Panc1 (cell line): ENCODE measurements around the gene XRCC4. TPM values are rescaled to one million over a fixed set of nuclear protein-coding genes. Genes with fewer than 3 reads are reported as not detected.

Source experiments
- ATAC-seq: fragments of 200-7000 bp; cut with Tn5 transposase; 2 replicates; pipeline ENCODE4 v1.9.1; 2020; ENCODE audit warnings: mild to moderate bottlenecking, moderate library complexity
- BruUV-seq: library from RNA; stranded (reverse); fragments of 400-500 nt; replicated peaks from 2 replicates; lab custom pipeline; 2021; lab: Mats Ljungman, UMichigan
- CTCF ChIA-PET: fragments of 300-600 bp; sonication (Branson Sonifier 250); formaldehyde crosslinking; loops from one replicate; lab custom pipeline; 2022; ENCODE audit warnings: antibody characterized with exemption; lab: Charles Lee
- POLR2A ChIA-PET: fragments of 300-600 bp; sonication (Branson Sonifier 250); formaldehyde crosslinking; loops from one replicate; lab custom pipeline; 2022; ENCODE audit warnings: antibody characterized with exemption; lab: Charles Lee
- DNase-seq: peaks from one replicate; pipeline ENCODE4 v3.0.0-alpha.2; 2010; ENCODE audit warnings: low read depth, low spot score
- H3K27ac ChIP-seq: 2 replicates; pipeline ENCODE4 v1.5.1; 2011; ENCODE audit warnings: mild to moderate bottlenecking, low read length, inconsistent platforms
- H3K27me3 ChIP-seq: fragments of 200-500 bp; sonication (Bioruptor generic); 2 replicates; pipeline ENCODE4 v1.6.0; 2014; ENCODE audit warnings: low read length, inconsistent platforms; ENCODE audit not compliant: control insufficient read depth, insufficient read depth
- H3K36me3 ChIP-seq: fragments of 200-500 bp; sonication (Bioruptor generic); 2 replicates; pipeline ENCODE4 v1.5.1; 2014; ENCODE audit warnings: inconsistent platforms, mild to moderate bottlenecking, low read length, moderate library complexity; ENCODE audit not compliant: control insufficient read depth, insufficient read depth
- H3K4me1 ChIP-seq: 2 replicates; pipeline ENCODE4 v1.5.1; 2011; ENCODE audit warnings: inconsistent platforms, mild to moderate bottlenecking, low read length, moderate library complexity; ENCODE audit not compliant: control insufficient read depth, insufficient read depth
- H3K4me3 ChIP-seq, 2 experiments: 2 replicates each; pipeline ENCODE4 v1.5.1; 2011 to 2012; ENCODE audit warnings: low read depth in 2 of 2, low read length in 2 of 2, mild to moderate bottlenecking in 2 of 2, inconsistent platforms in 1 of 2, moderate library complexity in 1 of 2
- H3K9me3 ChIP-seq: fragments of 200-500 bp; sonication (Bioruptor generic); 2 replicates; pipeline ENCODE4 v1.5.1; 2014; ENCODE audit warnings: low read depth, mild to moderate bottlenecking, inconsistent platforms, low read length, moderate library complexity; ENCODE audit not compliant: control insufficient read depth, insufficient read depth
- CTCF ChIP-seq: fragments of 450-650 bp; IDR thresholded peaks from 2 replicates; pipeline ENCODE4 v1.5.1; 2017; ENCODE audit warnings: mild to moderate bottlenecking
- POLR2AphosphoS5 ChIP-seq: IDR thresholded peaks from 2 replicates; pipeline ENCODE4 v1.6.1; 2012; ENCODE audit warnings: mild to moderate bottlenecking, low read depth, low read length, moderate library complexity
- REST ChIP-seq, 2 experiments: IDR thresholded peaks; 2 replicates each; pipeline ENCODE4 v1.6.1; 2011 to 2012; ENCODE audit warnings: low read depth in 2 of 2, control low read depth in 1 of 2, low read length in 1 of 2, mild to moderate bottlenecking in 1 of 2, moderate library complexity in 1 of 2; ENCODE audit not compliant: insufficient read depth in 1 of 2
- SIN3A ChIP-seq: IDR thresholded peaks from 2 replicates; pipeline ENCODE4 v1.6.1; 2012; ENCODE audit warnings: low read depth, mild to moderate bottlenecking, low read length, moderate library complexity, borderline replicate concordance; ENCODE audit not compliant: insufficient read depth
- TCF7L2 ChIP-seq: IDR thresholded peaks from 2 replicates; pipeline ENCODE4 v1.6.1; 2011; ENCODE audit warnings: mild to moderate bottlenecking, low read depth, low read length, inconsistent platforms
- in situ Hi-C: cut with HindIII; loops from 2 replicates; pipeline ENCODE4 v1.10.0; 2016; ENCODE audit warnings: low sequenced_read_pairs, low pct_unique_long_range_greater_than_20kb
- intact Hi-C: fragments of 100-400 bp; cut with micrococcal nuclease; formaldehyde crosslinking; loops from one replicate; pipeline ENCODE4 v1.10.0; 2022; ENCODE audit not compliant: unreplicated experiment
- total RNA-seq: library from RNA; stranded (reverse); gene quantifications from one replicate; pipeline ENCODE4 v1.2.1, GENCODE V29; 2021; ENCODE audit not compliant: unreplicated experiment

XRCC4 gene
- total RNA-seq, 1 experiment from 2014 or later, result 12.5 TPM

- ChIA-PET POLR2A (no interaction called here), CTCF (no interaction called here)
- no peaks in the 10 kb centered on the region for H3K36me3 ChIP-seq
- ATAC-seq (no peak), DNase-seq (no peak)
- in situ Hi-C loops, result no loop called here
- no peak overlapping the region for H3K27ac ChIP-seq
- no peaks in the 10 kb centered on the region for H3K9me3 ChIP-seq
- H3K27me3 ChIP-seq, result no peaks in the 10 kb centered on the region
- no peaks in the 10 kb centered on the region for H3K4me1 ChIP-seq
- no TSS peak for BruUV-seq
- no peak overlapping the region for H3K4me3 ChIP-seq
- intact Hi-C loops, result no loop called here
- TF ChIP-seq POLR2AphosphoS5 (no peak), TCF7L2 (no peak), REST (IDR thresholded peaks at IDR 0.05; ENCODE audit: insufficient read depth in 1 of 2, low read depth in 2 of 2, low read length in 1 of 2) (no peak), SIN3A (no peak), CTCF (no peak)
Measured at GRCh38 chr5:83246071-83246470, 168.7 kb downstream of the XRCC4 start.

DNA sequence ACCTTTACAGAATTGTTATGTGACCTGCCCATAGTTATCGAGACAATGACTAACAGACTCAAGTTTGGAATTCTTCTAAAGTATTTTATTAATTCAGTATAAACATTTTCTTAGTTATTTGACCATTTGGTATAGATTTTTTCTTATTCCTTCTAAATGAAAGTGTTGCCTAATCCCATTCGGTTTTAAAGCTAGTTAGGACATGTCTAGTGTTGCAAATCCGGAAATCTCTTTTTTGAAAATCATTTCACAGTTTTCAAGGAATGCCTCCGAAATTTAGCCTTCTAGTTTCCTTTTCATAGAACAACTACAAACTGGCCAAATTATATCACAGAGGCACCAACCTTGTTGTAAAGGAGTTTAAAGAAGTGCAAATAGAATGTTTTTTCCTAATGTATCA is 171.8 kb downstream of the XRCC4 start:
- intact Hi-C loops (no loop called here), in situ Hi-C loops (no loop called here)
- no peak overlapping the region for H3K27ac ChIP-seq
- no peak overlapping the region for H3K4me3 ChIP-seq
- ChIA-PET POLR2A (no interaction called here), CTCF (no interaction called here)
- ATAC-seq, result no peak
- TF ChIP-seq POLR2AphosphoS5, result no peak
- TF ChIP-seq CTCF, result no peak
- TF ChIP-seq SIN3A, result no peak
- TF ChIP-seq REST (IDR thresholded peaks at IDR 0.05; ENCODE audit: insufficient read depth in 1 of 2, low read depth in 2 of 2, low read length in 1 of 2), result no peak
- TF ChIP-seq TCF7L2, result no peak
- no peaks in the 10 kb centered on the region for H3K27me3 ChIP-seq
- H3K9me3 ChIP-seq, result no peaks in the 10 kb centered on the region
- H3K36me3 ChIP-seq, result no peaks in the 10 kb centered on the region
- no TSS peak for BruUV-seq
- DNase-seq, result no peak
- no peaks in the 10 kb centered on the region for H3K4me1 ChIP-seq
